ENCODE measurements around the gene PGA5.
"Not testable (repeated sequence)": the region's sequence is repeated elsewhere in the genome, so short reads cannot be mapped to it uniquely, and the experiment has no call there.

The PGA5 gene

GRCh38 chr11:61218306-61218705, 22.7 kb upstream of the PGA5 start:
- H3K4ac ChIP-seq (ENCODE audit: low read length); H3K4me2 ChIP-seq (ENCODE audit: insufficient read depth, low read length, poor library complexity, severe bottlenecking); H2BK5ac ChIP-seq (ENCODE audit: low read length); H3K14ac ChIP-seq (ENCODE audit: low read length); H3K79me1 ChIP-seq (ENCODE audit: low read depth, low read length); H3K27ac ChIP-seq (replicated peaks; ENCODE audit: low read length); H3K9ac ChIP-seq (ENCODE audit: low read depth, low read length, poor library complexity); H2BK15ac ChIP-seq (ENCODE audit: low read length); H4K8ac ChIP-seq (ENCODE audit: low read depth, low read length); DNase-seq (ENCODE audit: low spot score); H2AFZ ChIP-seq (ENCODE audit: low read length); H3K27me3 ChIP-seq (ENCODE audit: control insufficient read depth in 3 of 3, insufficient read depth in 3 of 3, low read depth in 1 of 3, low read length in 3 of 3); H3K36me3 ChIP-seq (replicated peaks in 1 of 2; ENCODE audit: control insufficient read depth in 2 of 2, insufficient read depth in 2 of 2, low read length in 2 of 2); H3K18ac ChIP-seq (ENCODE audit: low read length); H4K91ac ChIP-seq (ENCODE audit: low read depth, low read length, poor library complexity); H2BK120ac ChIP-seq (ENCODE audit: low read depth, low read length); H2AK5ac ChIP-seq (ENCODE audit: low read depth, low read length); H3K23ac ChIP-seq (ENCODE audit: low read depth, low read length, poor library complexity); H3K4me1 ChIP-seq (ENCODE audit: control insufficient read depth in 2 of 2, insufficient read depth in 1 of 2, low read depth in 1 of 2, low read length in 2 of 2); H3K9me3 ChIP-seq (replicated peaks in 1 of 2; ENCODE audit: control insufficient read depth in 2 of 2, insufficient read depth in 1 of 2, low read depth in 1 of 2, low read length in 2 of 2); H3K4me3 ChIP-seq (ENCODE audit: low read length in 2 of 2); H2BK12ac ChIP-seq (ENCODE audit: low read length): not testable (repeated sequence)
- WGBS, 2 donors (ENCODE audit: extremely low coverage in 2 of 2, insufficient read length in 2 of 2, insufficient replicate concordance in 1 of 2) = no CpG with 5 or more reads among the region's 4 CpGs

- not testable (repeated sequence) for H3K27me3 ChIP-seq (ENCODE audit: control insufficient read depth in 3 of 3, insufficient read depth in 3 of 3, low read depth in 1 of 3, low read length in 3 of 3); DNase-seq (ENCODE audit: low spot score); H3K9ac ChIP-seq (ENCODE audit: low read depth, low read length, poor library complexity); H3K27ac ChIP-seq (replicated peaks; ENCODE audit: low read length); H3K18ac ChIP-seq (ENCODE audit: low read length); H3K79me1 ChIP-seq (ENCODE audit: low read depth, low read length); H2BK12ac ChIP-seq (ENCODE audit: low read length); H3K14ac ChIP-seq (ENCODE audit: low read length); H3K36me3 ChIP-seq (replicated peaks in 1 of 2; ENCODE audit: control insufficient read depth in 2 of 2, insufficient read depth in 2 of 2, low read length in 2 of 2); H2AK5ac ChIP-seq (ENCODE audit: low read depth, low read length); H2BK120ac ChIP-seq (ENCODE audit: low read depth, low read length); H4K91ac ChIP-seq (ENCODE audit: low read depth, low read length, poor library complexity); H3K4me2 ChIP-seq (ENCODE audit: insufficient read depth, low read length, poor library complexity, severe bottlenecking); H3K4me3 ChIP-seq (ENCODE audit: low read length in 2 of 2); H3K4ac ChIP-seq (ENCODE audit: low read length); H2BK15ac ChIP-seq (ENCODE audit: low read length); H3K9me3 ChIP-seq (replicated peaks in 1 of 2; ENCODE audit: control insufficient read depth in 2 of 2, insufficient read depth in 1 of 2, low read depth in 1 of 2, low read length in 2 of 2); H2BK5ac ChIP-seq (ENCODE audit: low read length); H3K4me1 ChIP-seq (ENCODE audit: control insufficient read depth in 2 of 2, insufficient read depth in 1 of 2, low read depth in 1 of 2, low read length in 2 of 2); H4K8ac ChIP-seq (ENCODE audit: low read depth, low read length); H3K23ac ChIP-seq (ENCODE audit: low read depth, low read length, poor library complexity); H2AFZ ChIP-seq (ENCODE audit: low read length)
- no CpG with 5 or more reads among the region's 5 CpGs for WGBS, 2 donors (ENCODE audit: extremely low coverage in 2 of 2, insufficient read length in 2 of 2, insufficient replicate concordance in 1 of 2)
These were observed 22.0 kb upstream of the PGA5 start for GRCh38 chr11:61219016-61219415.

- H3K36me3 ChIP-seq (replicated peaks in 1 of 2; ENCODE audit: control insufficient read depth in 2 of 2, insufficient read depth in 2 of 2, low read length in 2 of 2); H4K8ac ChIP-seq (ENCODE audit: low read depth, low read length); H3K23ac ChIP-seq (ENCODE audit: low read depth, low read length, poor library complexity); H3K27me3 ChIP-seq (ENCODE audit: control insufficient read depth in 3 of 3, insufficient read depth in 3 of 3, low read depth in 1 of 3, low read length in 3 of 3); H2AK5ac ChIP-seq (ENCODE audit: low read depth, low read length); DNase-seq (ENCODE audit: low spot score); H3K4me1 ChIP-seq (ENCODE audit: control insufficient read depth in 2 of 2, insufficient read depth in 1 of 2, low read depth in 1 of 2, low read length in 2 of 2); H3K14ac ChIP-seq (ENCODE audit: low read length); H2BK12ac ChIP-seq (ENCODE audit: low read length); H3K4me3 ChIP-seq (ENCODE audit: low read length in 2 of 2); H3K9ac ChIP-seq (ENCODE audit: low read depth, low read length, poor library complexity); H3K79me1 ChIP-seq (ENCODE audit: low read depth, low read length); H3K9me3 ChIP-seq (replicated peaks in 1 of 2; ENCODE audit: control insufficient read depth in 2 of 2, insufficient read depth in 1 of 2, low read depth in 1 of 2, low read length in 2 of 2); H2AFZ ChIP-seq (ENCODE audit: low read length); H4K91ac ChIP-seq (ENCODE audit: low read depth, low read length, poor library complexity); H2BK5ac ChIP-seq (ENCODE audit: low read length); H2BK120ac ChIP-seq (ENCODE audit: low read depth, low read length); H3K27ac ChIP-seq (replicated peaks; ENCODE audit: low read length); H3K4me2 ChIP-seq (ENCODE audit: insufficient read depth, low read length, poor library complexity, severe bottlenecking); H3K18ac ChIP-seq (ENCODE audit: low read length); H3K4ac ChIP-seq (ENCODE audit: low read length); H2BK15ac ChIP-seq (ENCODE audit: low read length): not testable (repeated sequence)
- no CpG with 5 or more reads among the region's 8 CpGs for WGBS, 2 donors (ENCODE audit: extremely low coverage in 2 of 2, insufficient read length in 2 of 2, insufficient replicate concordance in 1 of 2)
These were observed 18.9 kb upstream of the PGA5 start, which contains the start of gene PGA4 for GRCh38 chr11:61222047-61222446. Gene PGA4 (plus strand): TSS chr11:61222347. CDS start chr11:61222401, 54 bp downstream.

- not testable (repeated sequence) for H2BK12ac ChIP-seq (ENCODE audit: low read length); H3K4ac ChIP-seq (ENCODE audit: low read length); H3K4me3 ChIP-seq (ENCODE audit: low read length in 2 of 2); H2BK120ac ChIP-seq (ENCODE audit: low read depth, low read length); H4K91ac ChIP-seq (ENCODE audit: low read depth, low read length, poor library complexity); H3K14ac ChIP-seq (ENCODE audit: low read length); H3K23ac ChIP-seq (ENCODE audit: low read depth, low read length, poor library complexity); H3K4me1 ChIP-seq (ENCODE audit: control insufficient read depth in 2 of 2, insufficient read depth in 1 of 2, low read depth in 1 of 2, low read length in 2 of 2); H4K8ac ChIP-seq (ENCODE audit: low read depth, low read length); H2BK15ac ChIP-seq (ENCODE audit: low read length); H3K27me3 ChIP-seq (ENCODE audit: control insufficient read depth in 3 of 3, insufficient read depth in 3 of 3, low read depth in 1 of 3, low read length in 3 of 3); H3K4me2 ChIP-seq (ENCODE audit: insufficient read depth, low read length, poor library complexity, severe bottlenecking); H3K9me3 ChIP-seq (replicated peaks in 1 of 2; ENCODE audit: control insufficient read depth in 2 of 2, insufficient read depth in 1 of 2, low read depth in 1 of 2, low read length in 2 of 2); H3K79me1 ChIP-seq (ENCODE audit: low read depth, low read length); H3K18ac ChIP-seq (ENCODE audit: low read length); H2BK5ac ChIP-seq (ENCODE audit: low read length); H3K36me3 ChIP-seq (replicated peaks in 1 of 2; ENCODE audit: control insufficient read depth in 2 of 2, insufficient read depth in 2 of 2, low read length in 2 of 2); H3K27ac ChIP-seq (replicated peaks; ENCODE audit: low read length); H3K9ac ChIP-seq (ENCODE audit: low read depth, low read length, poor library complexity); H2AFZ ChIP-seq (ENCODE audit: low read length); H2AK5ac ChIP-seq (ENCODE audit: low read depth, low read length); DNase-seq (ENCODE audit: low spot score)
- no CpG with 5 or more reads among the region's 5 CpGs for WGBS, 2 donors (ENCODE audit: extremely low coverage in 2 of 2, insufficient read length in 2 of 2, insufficient replicate concordance in 1 of 2)
These were observed 18.3 kb upstream of the PGA5 start for GRCh38 chr11:61222692-61223091.
